Spleen (tissue), 7 donors: ENCODE data around the gene EXTL1.

Experiments used
- POLR2A ChIP-seq, 3 donors: fragments of 450-650 bp; IDR thresholded peaks; one replicate each; pipeline ENCODE4 v1.5.1; 2017; ENCODE audit warnings: antibody characterized with exemption in 3 of 3, mild to moderate bottlenecking in 1 of 3
- POLR2AphosphoS5 ChIP-seq, 3 donors: sonication (generic); formaldehyde crosslinking; IDR thresholded peaks; one replicate each; pipeline ENCODE4 v1.5.1; 2017; ENCODE audit warnings: antibody characterized with exemption in 3 of 3
- TF ChIP-seq, protein P1 (sequence below), 11 experiments: fragments of 200-600 bp in 7 of 11; fragments of 450-650 bp in 4 of 11; sonication (generic) in 4 of 11; IDR thresholded peaks in 8 of 11; conservative IDR thresholded peaks in 3 of 11; 1 replicate in 7 of 11; 2 replicates in 4 of 11; pipeline versions ENCODE4 v1.4.0 to v1.8.0; 2016 to 2021; ENCODE audit warnings: antibody characterized with exemption in 11 of 11, inconsistent platforms in 4 of 11, mild to moderate bottlenecking in 1 of 11
- donor health status: DM: no; HTN: no; CAD: no; lungs with moderate emphysema.
- donor health status: DM: no; HTN: no; CAD: no.
- donor health status: DM: no; HTN: no; CAD: no.

DNA sequence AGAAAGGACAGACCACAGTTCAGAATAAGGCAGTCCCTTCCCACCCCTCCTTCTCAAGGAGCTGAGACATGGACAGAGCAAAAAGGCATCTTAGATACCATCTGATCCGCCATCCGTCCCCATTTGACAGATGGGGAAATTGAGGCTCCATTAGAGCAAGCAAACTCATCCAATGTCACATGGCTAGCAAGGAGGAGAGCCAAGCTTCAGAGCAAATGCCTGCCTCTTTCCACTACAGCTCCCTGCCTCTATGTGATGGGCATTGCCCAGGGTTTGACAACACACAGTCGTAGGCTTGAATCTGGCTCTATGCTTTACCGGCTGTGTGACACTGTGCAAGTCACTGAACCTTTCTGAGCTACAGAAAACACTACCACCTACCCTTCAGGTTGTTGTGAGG is 20.4 kb downstream of the EXTL1 start:
- no peak for TF ChIP-seq POLR2AphosphoS5 (IDR thresholded peaks at IDR 0.05)
- TF ChIP-seq, protein P1, sequence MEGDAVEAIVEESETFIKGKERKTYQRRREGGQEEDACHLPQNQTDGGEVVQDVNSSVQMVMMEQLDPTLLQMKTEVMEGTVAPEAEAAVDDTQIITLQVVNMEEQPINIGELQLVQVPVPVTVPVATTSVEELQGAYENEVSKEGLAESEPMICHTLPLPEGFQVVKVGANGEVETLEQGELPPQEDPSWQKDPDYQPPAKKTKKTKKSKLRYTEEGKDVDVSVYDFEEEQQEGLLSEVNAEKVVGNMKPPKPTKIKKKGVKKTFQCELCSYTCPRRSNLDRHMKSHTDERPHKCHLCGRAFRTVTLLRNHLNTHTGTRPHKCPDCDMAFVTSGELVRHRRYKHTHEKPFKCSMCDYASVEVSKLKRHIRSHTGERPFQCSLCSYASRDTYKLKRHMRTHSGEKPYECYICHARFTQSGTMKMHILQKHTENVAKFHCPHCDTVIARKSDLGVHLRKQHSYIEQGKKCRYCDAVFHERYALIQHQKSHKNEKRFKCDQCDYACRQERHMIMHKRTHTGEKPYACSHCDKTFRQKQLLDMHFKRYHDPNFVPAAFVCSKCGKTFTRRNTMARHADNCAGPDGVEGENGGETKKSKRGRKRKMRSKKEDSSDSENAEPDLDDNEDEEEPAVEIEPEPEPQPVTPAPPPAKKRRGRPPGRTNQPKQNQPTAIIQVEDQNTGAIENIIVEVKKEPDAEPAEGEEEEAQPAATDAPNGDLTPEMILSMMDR (IDR thresholded peaks at IDR 0.05 in 8 of 11, conservative IDR thresholded peaks at IDR 0.05 in 3 of 11): no peak
- no peak for TF ChIP-seq POLR2A (IDR thresholded peaks at IDR 0.05)
